K562 (cell line): ENCODE results near the gene TRIM33.

ENCODE experiments used
- BHLHE40 ChIP-seq: IDR thresholded peaks from 2 replicates; pipeline ENCODE4 v1.6.1; 2011; ENCODE audit warnings: low read length, improper control_type of control experiment
- FOXM1 ChIP-seq, 2 experiments: fragments of 450-650 bp in 1 of 2; sonication (generic) in 1 of 2; formaldehyde crosslinking in 1 of 2; IDR thresholded peaks; 2 replicates each; pipeline versions ENCODE4 v1.6.1 to v1.9.0; 2017 to 2022; ENCODE audit warnings: low read depth in 2 of 2, mild to moderate bottlenecking in 2 of 2, missing genetic modification reagents in 1 of 2, moderate library complexity in 1 of 2
- KLF16 ChIP-seq: IDR thresholded peaks from 2 replicates; pipeline ENCODE4 v1.6.1; 2016; ENCODE audit warnings: antibody characterized with exemption
- RFX5 ChIP-seq: IDR thresholded peaks from 2 replicates; pipeline ENCODE4 v1.6.1; 2011; ENCODE audit warnings: low read depth, mild to moderate bottlenecking, improper control_type of control experiment, low read length
- ZNF217 ChIP-seq: sonication (generic); formaldehyde crosslinking; IDR thresholded peaks from 2 replicates; pipeline ENCODE4 v1.8.0; 2022; ENCODE audit warnings: mild to moderate bottlenecking, missing genetic modification reagents
- ZNF639 ChIP-seq, 2 experiments: fragments of 200-800 bp in 1 of 2; sonication (Bioruptor generic) in 1 of 2; sonication (generic) in 1 of 2; formaldehyde crosslinking in 1 of 2; IDR thresholded peaks in 1 of 2; conservative IDR thresholded peaks in 1 of 2; 2 replicates each; pipeline versions ENCODE4 v1.5.0 to v1.6.1; 2016 to 2020; ENCODE audit warnings: missing compliant biosample characterization in 1 of 2, missing genetic modification characterization in 1 of 2, missing genetic modification reagents in 1 of 2

- TF ChIP-seq KLF16 (no peak), ZNF639 (CRISPR knock-in tag; conservative IDR thresholded peaks at IDR 0.05 in 1 of 2, IDR thresholded peaks at IDR 0.05 in 1 of 2) (no peak), ZNF217 (CRISPR knock-in tag) (no peak), BHLHE40 (no peak), RFX5 (no peak), FOXM1 (IDR thresholded peaks at IDR 0.05; ENCODE audit: low read depth) (no peak), FOXM1 (CRISPR knock-in tag; IDR thresholded peaks at IDR 0.05; ENCODE audit: low read depth) (no peak)
Observed at GRCh38 chr1:114355240-114355639, 155.8 kb downstream of the TRIM33 start.
